ENCODE data around the gene SUSD1. TPM values are rescaled to one million over a fixed set of nuclear protein-coding genes. Genes with fewer than 3 reads are reported as not detected.
"Not testable (repeated sequence)": the region's sequence is repeated elsewhere in the genome, so short reads cannot be mapped to it uniquely, and the experiment has no call there.

Gene SUSD1
- total RNA-seq, 1 experiment from 2014 or later: 7.4 TPM

DNA sequence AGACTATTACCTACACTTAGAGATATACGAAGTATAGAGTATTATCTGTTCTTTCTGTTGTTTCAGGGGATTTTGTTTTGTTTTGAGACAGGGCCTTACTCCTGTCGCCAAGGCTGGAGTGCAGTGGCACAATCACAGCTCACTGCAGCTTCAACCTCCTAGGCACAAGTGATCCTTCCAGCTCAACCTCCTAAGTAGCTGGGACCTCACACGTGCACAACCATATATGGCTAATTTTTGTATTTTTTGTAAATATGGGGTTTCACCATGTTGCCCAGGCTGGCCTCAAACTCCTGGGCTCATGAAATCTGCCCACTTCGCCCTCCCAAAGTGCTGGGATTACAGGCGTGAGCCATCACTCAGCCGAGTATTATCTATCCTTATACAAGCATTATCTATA, 45.9 kb downstream of the SUSD1 start:
- Histone ChIP-seq H3K9ac (ENCODE audit: low read length) (no peak overlapping the region), H3F3A (ENCODE audit: low read length, unreplicated experiment) (no peaks in the 10 kb centered on the region), H3K4me3 (ENCODE audit: low read length) (no peak overlapping the region), H2AFZ (ENCODE audit: low read length) (no peak overlapping the region), H4K20me1 (ENCODE audit: low read length) (no peaks in the 10 kb centered on the region), H3K27me3 (ENCODE audit: low read length) (no peaks in the 10 kb centered on the region), H3K4me1 (ENCODE audit: insufficient read depth, low read length) (peaks cover 9% of the 10 kb centered on the region), H3K27ac (ENCODE audit: low read length) (no peak overlapping the region), H3K9me3 (ENCODE audit: low read length) (no peaks in the 10 kb centered on the region), H3K4me2 (ENCODE audit: low read length) (no peak overlapping the region), H3K9me2 (replicated peaks; ENCODE audit: low read length) (no peaks in the 10 kb centered on the region), H3K79me2 (ENCODE audit: low read length) (no peaks in the 10 kb centered on the region), H3K36me3 (ENCODE audit: low read depth, low read length) (no peaks in the 10 kb centered on the region)
- no peak for TF ChIP-seq EZH2phosphoT487 (IDR thresholded peaks at IDR 0.05; ENCODE audit: borderline replicate concordance, low read length)
- TF ChIP-seq EZH2 (IDR thresholded peaks at IDR 0.05; ENCODE audit: low read length, unreplicated experiment): no peak
- TF ChIP-seq, protein P1, sequence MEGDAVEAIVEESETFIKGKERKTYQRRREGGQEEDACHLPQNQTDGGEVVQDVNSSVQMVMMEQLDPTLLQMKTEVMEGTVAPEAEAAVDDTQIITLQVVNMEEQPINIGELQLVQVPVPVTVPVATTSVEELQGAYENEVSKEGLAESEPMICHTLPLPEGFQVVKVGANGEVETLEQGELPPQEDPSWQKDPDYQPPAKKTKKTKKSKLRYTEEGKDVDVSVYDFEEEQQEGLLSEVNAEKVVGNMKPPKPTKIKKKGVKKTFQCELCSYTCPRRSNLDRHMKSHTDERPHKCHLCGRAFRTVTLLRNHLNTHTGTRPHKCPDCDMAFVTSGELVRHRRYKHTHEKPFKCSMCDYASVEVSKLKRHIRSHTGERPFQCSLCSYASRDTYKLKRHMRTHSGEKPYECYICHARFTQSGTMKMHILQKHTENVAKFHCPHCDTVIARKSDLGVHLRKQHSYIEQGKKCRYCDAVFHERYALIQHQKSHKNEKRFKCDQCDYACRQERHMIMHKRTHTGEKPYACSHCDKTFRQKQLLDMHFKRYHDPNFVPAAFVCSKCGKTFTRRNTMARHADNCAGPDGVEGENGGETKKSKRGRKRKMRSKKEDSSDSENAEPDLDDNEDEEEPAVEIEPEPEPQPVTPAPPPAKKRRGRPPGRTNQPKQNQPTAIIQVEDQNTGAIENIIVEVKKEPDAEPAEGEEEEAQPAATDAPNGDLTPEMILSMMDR (conservative IDR thresholded peaks at IDR 0.05; ENCODE audit: low read depth, low read length): no peak
- DNase-seq (no peak), ATAC-seq (no peak)
- CTCF ChIA-PET: no interaction called here
- POLR2A ChIA-PET (ENCODE audit: unreplicated experiment): interaction anchor here (0.6 kb wide), 1 partner anchor 45 kb away, joined by 4 read pairs; no protein-coding TSS in a partner anchor
- intact Hi-C loops (cut with micrococcal nuclease): no loop called here
- BruUV-seq (replicated peaks): no TSS peak

DNA sequence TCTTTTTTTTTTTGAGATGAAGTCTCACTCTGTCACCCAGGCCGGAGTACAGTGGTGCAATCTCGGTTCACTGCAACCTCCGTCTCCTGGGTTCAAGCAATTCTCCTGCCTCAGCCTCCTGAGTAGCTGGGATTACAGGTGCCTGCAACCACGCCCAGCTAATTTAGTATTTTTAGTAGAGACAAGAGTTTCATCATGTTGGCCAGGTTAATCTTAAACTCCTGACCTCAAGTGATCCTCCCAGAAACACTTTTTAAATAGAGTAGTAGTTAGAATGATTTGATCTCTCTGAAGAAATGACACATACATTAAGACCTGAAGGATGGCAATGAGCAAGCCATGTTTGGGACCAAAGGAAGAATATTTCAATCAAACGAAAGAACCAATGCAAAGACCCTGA, 46.7 kb downstream of the SUSD1 start:
- CTCF ChIA-PET; H4K20me1 ChIP-seq (ENCODE audit: low read length); H3K27me3 ChIP-seq (ENCODE audit: low read length); BruUV-seq (replicated peaks); ATAC-seq; H3K4me2 ChIP-seq (ENCODE audit: low read length); H3K27ac ChIP-seq (ENCODE audit: low read length); H3K9ac ChIP-seq (ENCODE audit: low read length); H3K4me3 ChIP-seq (ENCODE audit: low read length); H3K9me2 ChIP-seq (replicated peaks; ENCODE audit: low read length); H2AFZ ChIP-seq (ENCODE audit: low read length); POLR2A ChIA-PET (ENCODE audit: unreplicated experiment); H3K79me2 ChIP-seq (ENCODE audit: low read length); H3K9me3 ChIP-seq (ENCODE audit: low read length); intact Hi-C loops (cut with micrococcal nuclease); H3K4me1 ChIP-seq (ENCODE audit: insufficient read depth, low read length); H3F3A ChIP-seq (ENCODE audit: low read length, unreplicated experiment); H3K36me3 ChIP-seq (ENCODE audit: low read depth, low read length); DNase-seq: not testable (repeated sequence)

DNA sequence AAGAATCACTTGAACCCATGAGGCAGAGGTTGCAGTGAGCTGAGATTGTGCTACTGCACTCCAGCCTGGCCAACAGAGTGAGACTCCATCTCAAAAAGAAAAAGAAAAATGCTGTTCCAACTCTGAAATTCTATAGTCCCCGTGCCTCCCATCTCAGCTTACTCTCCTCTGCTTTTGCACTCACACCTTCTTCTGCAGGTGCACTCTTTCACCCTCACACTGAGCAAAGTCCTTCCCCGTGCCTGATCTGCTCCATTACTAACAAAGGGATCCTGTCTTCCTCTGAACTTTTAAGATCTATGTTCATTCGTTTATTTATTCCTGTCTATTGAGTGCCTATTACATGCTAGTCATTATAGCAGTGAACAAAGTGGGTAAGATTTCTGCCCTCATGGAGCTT, 47.8 kb downstream of the SUSD1 start:
- H3K27ac ChIP-seq (ENCODE audit: low read length): no peak overlapping the region
- H3K4me2 ChIP-seq (ENCODE audit: low read length): no peak overlapping the region
- ChIA-PET CTCF (no interaction called here), POLR2A (ENCODE audit: unreplicated experiment) (no interaction called here)
- no peaks in the 10 kb centered on the region for H3F3A ChIP-seq (ENCODE audit: low read length, unreplicated experiment)
- ATAC-seq (no peak), DNase-seq (no peak)
- no peaks in the 10 kb centered on the region for H3K9me2 ChIP-seq (replicated peaks; ENCODE audit: low read length)
- H3K4me3 ChIP-seq (ENCODE audit: low read length): no peak overlapping the region
- no peaks in the 10 kb centered on the region for H3K36me3 ChIP-seq (ENCODE audit: low read depth, low read length)
- H3K4me1 ChIP-seq (ENCODE audit: insufficient read depth, low read length): peaks cover 9% of the 10 kb centered on the region
- no TSS peak for BruUV-seq (replicated peaks)
- no peak overlapping the region for H2AFZ ChIP-seq (ENCODE audit: low read length)
- no peaks in the 10 kb centered on the region for H3K9me3 ChIP-seq (ENCODE audit: low read length)
- H3K79me2 ChIP-seq (ENCODE audit: low read length): no peaks in the 10 kb centered on the region
- intact Hi-C loops (cut with micrococcal nuclease): no loop called here
- H3K27me3 ChIP-seq (ENCODE audit: low read length): no peaks in the 10 kb centered on the region
- H4K20me1 ChIP-seq (ENCODE audit: low read length): no peaks in the 10 kb centered on the region
- no peak overlapping the region for H3K9ac ChIP-seq (ENCODE audit: low read length)
- TF ChIP-seq EZH2phosphoT487 (IDR thresholded peaks at IDR 0.05; ENCODE audit: borderline replicate concordance, low read length) (no peak), EZH2 (IDR thresholded peaks at IDR 0.05; ENCODE audit: low read length, unreplicated experiment) (no peak)
- TF ChIP-seq, protein P1 (conservative IDR thresholded peaks at IDR 0.05; ENCODE audit: low read depth, low read length): no peak

Data from PC-3 (cell line).